ENCODE data around the gene RTF1. TPM values are rescaled to one million over a fixed set of nuclear protein-coding genes. Genes with fewer than 3 reads are reported as not detected.

RTF1 gene
- polyA plus RNA-seq, 1 of the 3 experiments (the other 2 are of a cell fraction) = 27.8 TPM

DNA sequence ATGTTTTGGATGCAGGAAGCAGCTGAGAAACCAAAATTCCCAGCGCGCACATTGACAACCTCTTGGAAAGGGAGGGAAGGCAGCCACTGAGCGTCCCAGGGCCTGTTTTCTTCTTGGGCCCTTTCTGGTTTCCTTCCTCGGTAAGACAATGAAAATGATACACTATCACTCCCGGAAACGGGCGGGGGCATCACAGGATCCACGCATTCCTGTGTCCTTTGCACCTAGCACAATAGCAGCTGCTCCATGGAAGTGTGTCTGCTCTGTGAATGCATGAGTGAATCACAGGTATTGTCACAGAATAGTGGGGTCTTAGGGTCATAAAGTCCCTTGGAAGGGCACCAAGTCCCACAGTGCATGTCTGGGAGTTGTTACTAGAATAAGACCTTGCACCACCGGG, 70.5 kb downstream of the RTF1 start:
- CTCF ChIA-PET = interaction anchor here (1.1 kb wide), 1 partner anchor 21 kb away, joined by 4 read pairs; no protein-coding TSS in a partner anchor
- no peak overlapping the region for H2AFZ ChIP-seq (ENCODE audit: low read depth)

GRCh38 chr15:41487802-41488201, 70.9 kb downstream of the RTF1 start:
- Histone ChIP-seq H3K27ac (ENCODE audit: low read depth in 2 of 2, low read length in 1 of 2) (no peak overlapping the region), H3K9ac (no peak overlapping the region), H3K4me2 (no peak overlapping the region), H4K20me1 (ENCODE audit: insufficient read depth) (no peaks in the 10 kb centered on the region), H3K27me3 (ENCODE audit: insufficient read depth) (no peaks in the 10 kb centered on the region), H3K9me3 (no peaks in the 10 kb centered on the region), H3K36me3 (replicated peaks in 1 of 2; ENCODE audit: control insufficient read depth in 1 of 2, insufficient read depth in 2 of 2, low read length in 1 of 2) (peaks cover 0 to 7% of the 10 kb centered on the region in 2 experiments), H3K9me2 (no peaks in the 10 kb centered on the region), H3F3A (replicated peaks; ENCODE audit: insufficient read depth) (peaks cover 4% of the 10 kb centered on the region), H3K4me3 (ENCODE audit: low read depth in 2 of 2, low read length in 1 of 2) (no peak overlapping the region), H3K79me2 (ENCODE audit: insufficient read depth) (no peaks in the 10 kb centered on the region), H2AFZ (ENCODE audit: low read depth) (no peak overlapping the region), H3K4me1 (ENCODE audit: control insufficient read depth in 1 of 2, insufficient read depth in 2 of 2, low read depth in 1 of 2, low read length in 1 of 2) (peaks cover 3 to 5% of the 10 kb centered on the region in 2 experiments; a peak in 3 of 4 replicates)
- POLR2A ChIA-PET = no interaction called here
- DNase-seq = no peak
- 89% methylated on average over 2 of the region's 2 CpGs for WGBS (ENCODE audit: low lambda C conversion rate)
- CTCF ChIA-PET = no interaction called here
- no peak for TF ChIP-seq FOXJ3 (CRISPR knock-in tag; IDR thresholded peaks at IDR 0.05)
- TF ChIP-seq EZH2phosphoT487 (IDR thresholded peaks at IDR 0.05; ENCODE audit: borderline replicate concordance, low read depth) = no peak
- TF ChIP-seq GATA2 (CRISPR knock-in tag; IDR thresholded peaks at IDR 0.05) = no peak
- TF ChIP-seq YY1 (IDR thresholded peaks at IDR 0.05; ENCODE audit: low read depth) = no peak
- TF ChIP-seq RXRA (IDR thresholded peaks at IDR 0.05; ENCODE audit: borderline replicate concordance, low read depth) = no peak
- no peak for TF ChIP-seq FOSL2 (IDR thresholded peaks at IDR 0.05; ENCODE audit: borderline replicate concordance, low read depth)
- TF ChIP-seq RCOR1 (IDR thresholded peaks at IDR 0.05; ENCODE audit: low read length) = no peak
- TF ChIP-seq NRF1 (IDR thresholded peaks at IDR 0.05; ENCODE audit: low read depth, low read length) = no peak
- TF ChIP-seq FOXM1 (IDR thresholded peaks at IDR 0.05; ENCODE audit: low read depth) = no peak
- TF ChIP-seq CHD2 (IDR thresholded peaks at IDR 0.05; ENCODE audit: low read length, partially characterized antibody) = no peak
- TF ChIP-seq TAF1 (IDR thresholded peaks at IDR 0.05; ENCODE audit: borderline replicate concordance, low read depth, low read length) = no peak
- no peak for TF ChIP-seq SIN3A (IDR thresholded peaks at IDR 0.05; ENCODE audit: borderline replicate concordance, low read depth, low read length)
- no peak for TF ChIP-seq NFIC (IDR thresholded peaks at IDR 0.05; ENCODE audit: borderline replicate concordance)
- TF ChIP-seq, protein P1, sequence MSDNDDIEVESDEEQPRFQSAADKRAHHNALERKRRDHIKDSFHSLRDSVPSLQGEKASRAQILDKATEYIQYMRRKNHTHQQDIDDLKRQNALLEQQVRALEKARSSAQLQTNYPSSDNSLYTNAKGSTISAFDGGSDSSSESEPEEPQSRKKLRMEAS (IDR thresholded peaks at IDR 0.05; ENCODE audit: low read depth) = no peak
- TF ChIP-seq CTCF (IDR thresholded peaks at IDR 0.05) = no peak
- TF ChIP-seq TEAD4 (IDR thresholded peaks at IDR 0.05; ENCODE audit: borderline replicate concordance, insufficient read depth) = no peak
- TF ChIP-seq RAD21 (IDR thresholded peaks at IDR 0.05; ENCODE audit: low read length) = no peak
- no peak for TF ChIP-seq GABPA (IDR thresholded peaks at IDR 0.05; ENCODE audit: low read depth)
- TF ChIP-seq, protein P2, sequence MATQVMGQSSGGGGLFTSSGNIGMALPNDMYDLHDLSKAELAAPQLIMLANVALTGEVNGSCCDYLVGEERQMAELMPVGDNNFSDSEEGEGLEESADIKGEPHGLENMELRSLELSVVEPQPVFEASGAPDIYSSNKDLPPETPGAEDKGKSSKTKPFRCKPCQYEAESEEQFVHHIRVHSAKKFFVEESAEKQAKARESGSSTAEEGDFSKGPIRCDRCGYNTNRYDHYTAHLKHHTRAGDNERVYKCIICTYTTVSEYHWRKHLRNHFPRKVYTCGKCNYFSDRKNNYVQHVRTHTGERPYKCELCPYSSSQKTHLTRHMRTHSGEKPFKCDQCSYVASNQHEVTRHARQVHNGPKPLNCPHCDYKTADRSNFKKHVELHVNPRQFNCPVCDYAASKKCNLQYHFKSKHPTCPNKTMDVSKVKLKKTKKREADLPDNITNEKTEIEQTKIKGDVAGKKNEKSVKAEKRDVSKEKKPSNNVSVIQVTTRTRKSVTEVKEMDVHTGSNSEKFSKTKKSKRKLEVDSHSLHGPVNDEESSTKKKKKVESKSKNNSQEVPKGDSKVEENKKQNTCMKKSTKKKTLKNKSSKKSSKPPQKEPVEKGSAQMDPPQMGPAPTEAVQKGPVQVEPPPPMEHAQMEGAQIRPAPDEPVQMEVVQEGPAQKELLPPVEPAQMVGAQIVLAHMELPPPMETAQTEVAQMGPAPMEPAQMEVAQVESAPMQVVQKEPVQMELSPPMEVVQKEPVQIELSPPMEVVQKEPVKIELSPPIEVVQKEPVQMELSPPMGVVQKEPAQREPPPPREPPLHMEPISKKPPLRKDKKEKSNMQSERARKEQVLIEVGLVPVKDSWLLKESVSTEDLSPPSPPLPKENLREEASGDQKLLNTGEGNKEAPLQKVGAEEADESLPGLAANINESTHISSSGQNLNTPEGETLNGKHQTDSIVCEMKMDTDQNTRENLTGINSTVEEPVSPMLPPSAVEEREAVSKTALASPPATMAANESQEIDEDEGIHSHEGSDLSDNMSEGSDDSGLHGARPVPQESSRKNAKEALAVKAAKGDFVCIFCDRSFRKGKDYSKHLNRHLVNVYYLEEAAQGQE (IDR thresholded peaks at IDR 0.05; ENCODE audit: low read depth, low read length) = no peak

More for the DNA sequence above, 70.5 kb downstream of the RTF1 start:
- Histone ChIP-seq H3K79me2 (ENCODE audit: insufficient read depth) (no peaks in the 10 kb centered on the region), H3K27me3 (ENCODE audit: insufficient read depth) (no peaks in the 10 kb centered on the region), H3K9ac (no peak overlapping the region), H3K4me2 (no peak overlapping the region), H3K36me3 (replicated peaks in 1 of 2; ENCODE audit: control insufficient read depth in 1 of 2, insufficient read depth in 2 of 2, low read length in 1 of 2) (peaks cover 0 to 11% of the 10 kb centered on the region in 2 experiments), H3K27ac (ENCODE audit: low read depth in 2 of 2, low read length in 1 of 2) (no peak overlapping the region), H4K20me1 (ENCODE audit: insufficient read depth) (no peaks in the 10 kb centered on the region), H3K4me1 (ENCODE audit: control insufficient read depth in 1 of 2, insufficient read depth in 2 of 2, low read depth in 1 of 2, low read length in 1 of 2) (peaks cover 0 to under 1% of the 10 kb centered on the region in 2 experiments; a peak in 1 of 4 replicates), H3F3A (replicated peaks; ENCODE audit: insufficient read depth) (peaks cover 4% of the 10 kb centered on the region), H3K9me3 (no peaks in the 10 kb centered on the region), H3K4me3 (ENCODE audit: low read depth in 2 of 2, low read length in 1 of 2) (no peak overlapping the region), H3K9me2 (no peaks in the 10 kb centered on the region)
- POLR2A ChIA-PET = no interaction called here
- TF ChIP-seq RCOR1 (IDR thresholded peaks at IDR 0.05; ENCODE audit: low read length) = no peak
- no peak for TF ChIP-seq EZH2phosphoT487 (IDR thresholded peaks at IDR 0.05; ENCODE audit: borderline replicate concordance, low read depth)
- TF ChIP-seq TAF1 (IDR thresholded peaks at IDR 0.05; ENCODE audit: borderline replicate concordance, low read depth, low read length) = no peak
- TF ChIP-seq NRF1 (IDR thresholded peaks at IDR 0.05; ENCODE audit: low read depth, low read length) = no peak
- no peak for TF ChIP-seq NFIC (IDR thresholded peaks at IDR 0.05; ENCODE audit: borderline replicate concordance)
- no peak for TF ChIP-seq ELF1 (IDR thresholded peaks at IDR 0.05)
- no peak for TF ChIP-seq GABPA (IDR thresholded peaks at IDR 0.05; ENCODE audit: low read depth)
- DNase-seq = no peak
- 93% methylated on average over 4 of the region's 9 CpGs for WGBS (ENCODE audit: low lambda C conversion rate)
